A549 (cell line): Measurements from ENCODE around the gene TMEM145. TPM values are rescaled to one million over a fixed set of nuclear protein-coding genes. Genes with fewer than 3 reads are reported as not detected.
A peak's percentile ranks its signal among the peaks of the same experiment; 100 is the strongest.

ENCODE experiments used
- ATAC-seq, 2 experiments: fragments of 200-7000 bp in 1 of 2; fragments of >200 bp in 1 of 2; cut with Nextera tagmentation in 1 of 2; cut with Tn5 transposase in 1 of 2; 3 replicates each; pipeline versions ENCODE4 v1.8.0 to v1.9.1; 2018 to 2020; ENCODE audit warnings: mild to moderate bottlenecking in 1 of 2, moderate library complexity in 1 of 2
- CTCF ChIA-PET: fragments of 300-600 bp; sonication (Branson Sonifier 250); formaldehyde crosslinking; extraction: SDS; loops from one replicate; lab custom pipeline; 2021; ENCODE audit warnings: antibody characterized with exemption, inconsistent platforms; lab: Yijun Ruan, JAX
- POLR2A ChIA-PET: fragments of 350-600 bp; formaldehyde crosslinking; extraction: SDS; loops from one replicate; lab custom pipeline; 2021; ENCODE audit warnings: antibody characterized with exemption, inconsistent platforms; lab: Yijun Ruan, JAX
- DNase-seq, 2 experiments: peaks; one replicate each; pipeline versions ENCODE4 v3.0.0 to v3.0.0-alpha.2; 2011 to 2016; ENCODE audit warnings: low read depth in 1 of 2, low spot score in 1 of 2
- FAIRE-seq: peaks from 2 replicates; lab custom pipeline; 2011; peaks lifted over from hg19 to GRCh38; lab: Jason Lieb, UNC
- H3K27ac ChIP-seq, 2 experiments: fragments of >200 bp; sonication (Bioruptor Twin); formaldehyde crosslinking; 3 replicates each; pipeline ENCODE4 v1.5.1; 2016 to 2017
- H3K4me1 ChIP-seq: fragments of >200 bp; sonication (Bioruptor Twin); formaldehyde crosslinking; 3 replicates; pipeline ENCODE4 v1.6.1; 2016
- H3K4me2 ChIP-seq: fragments of >200 bp; sonication (Bioruptor Twin); formaldehyde crosslinking; 3 replicates; pipeline ENCODE4 v1.6.1; 2016
- H3K4me3 ChIP-seq: fragments of >200 bp; sonication (Bioruptor Twin); formaldehyde crosslinking; 3 replicates; pipeline ENCODE4 v1.5.1; 2016
- H3K9me3 ChIP-seq: fragments of >200 bp; sonication (Bioruptor Twin); formaldehyde crosslinking; 3 replicates; pipeline ENCODE4 v1.6.1; 2016
- CHD2 ChIP-seq: fragments of 150-350 bp; IDR thresholded peaks from 2 replicates; pipeline ENCODE4 v1.6.1; 2014; ENCODE audit warnings: low read length; ENCODE audit not compliant: partially characterized antibody
- CHD4 ChIP-seq: fragments of 200-600 bp; sonication (generic); IDR thresholded peaks from 2 replicates; pipeline ENCODE4 v1.6.1; 2016; ENCODE audit warnings: antibody characterized with exemption, mild to moderate bottlenecking, borderline replicate concordance
- EHF ChIP-seq: fragments of 250-450 bp; sonication (Bioruptor Pico); IDR thresholded peaks from 2 replicates; pipeline ENCODE4 v1.5.0; 2020; ENCODE audit warnings: mild to moderate bottlenecking
- GATA3 ChIP-seq: IDR thresholded peaks from 2 replicates; pipeline ENCODE4 v1.6.1; 2012; ENCODE audit warnings: borderline replicate concordance
- HDAC2 ChIP-seq: fragments of 200-600 bp; sonication (generic); IDR thresholded peaks from 2 replicates; pipeline ENCODE4 v1.6.1; 2016
- HEYL ChIP-seq: fragments of 250-450 bp; sonication (Bioruptor Pico); IDR thresholded peaks from 2 replicates; pipeline ENCODE4 v1.8.0; 2021; ENCODE audit warnings: mild to moderate bottlenecking, moderate library complexity
- JUN ChIP-seq, 2 experiments: fragments of >200 bp; sonication (Bioruptor Twin); formaldehyde crosslinking; IDR thresholded peaks; 2 replicates in 1 of 2; 3 replicates in 1 of 2; pipeline ENCODE4 v1.6.1; 2016 to 2017
- KDM1A ChIP-seq: fragments of 200-600 bp; sonication (generic); IDR thresholded peaks from 2 replicates; pipeline ENCODE4 v1.6.1; 2016; ENCODE audit warnings: low read depth, mild to moderate bottlenecking
- MYC ChIP-seq: IDR thresholded peaks from 2 replicates; pipeline ENCODE4 v1.6.1; 2012; ENCODE audit warnings: mild to moderate bottlenecking, inconsistent platforms, low read length, improper control_type of control experiment, borderline replicate concordance
- NFE2L2 ChIP-seq: fragments of 150-350 bp; conservative IDR thresholded peaks from 2 replicates; pipeline ENCODE4 v1.6.1; 2014; ENCODE audit warnings: low read length
- NR3C1 ChIP-seq: fragments of >200 bp; sonication (Bioruptor Twin); formaldehyde crosslinking; IDR thresholded peaks from 3 replicates; pipeline ENCODE4 v1.6.1; 2017
- POLR2A ChIP-seq: IDR thresholded peaks from 2 replicates; pipeline ENCODE4 v1.6.1; 2012; ENCODE audit warnings: mild to moderate bottlenecking, low read length
- RFX5 ChIP-seq: fragments of 450-650 bp; IDR thresholded peaks from 2 replicates; pipeline ENCODE4 v1.7.1; 2014; ENCODE audit warnings: antibody characterized with exemption, mild to moderate bottlenecking, moderate library complexity
- SMC3 ChIP-seq: fragments of >200 bp; sonication (Bioruptor Twin); formaldehyde crosslinking; IDR thresholded peaks from 3 replicates; pipeline ENCODE4 v1.6.1; 2018; ENCODE audit warnings: inconsistent platforms
- TP53 ChIP-seq: fragments of 250-450 bp; sonication (Bioruptor Pico); IDR thresholded peaks from 2 replicates; pipeline ENCODE4 v1.5.0; 2021; ENCODE audit warnings: mild to moderate bottlenecking, moderate library complexity
- ZFP36 ChIP-seq: fragments of 450-650 bp; IDR thresholded peaks from 2 replicates; pipeline ENCODE4 v1.6.1; 2014; ENCODE audit warnings: borderline replicate concordance; ENCODE audit not compliant: partially characterized antibody
- WGBS: methylation state at CpG from one replicate; pipeline ENCODE4 v1.1.6; 2017; ENCODE audit errors: missing lambda C conversion rate; 5-methylcytosine and 5-hydroxymethylcytosine counted together
- polyA plus RNA-seq, 4 experiments: library from polyadenylated mRNA; depleted of rRNA in 3 of 4; stranded (reverse); fragments of >200 nt; fragmentation: RNase III in 1 of 4; extraction: RNeasy Plus Mini Kit Qiagen cat#74134 plus additional on column Dnase treatment in 1 of 4; gene quantifications; 2 replicates in 3 of 4; 3 replicates in 1 of 4; pipeline ENCODE4 v1.2.3, GENCODE V29; 2011 to 2017
- TF ChIP-seq, protein P1 (sequence below): IDR thresholded peaks from 2 replicates; pipeline ENCODE4 v1.6.1; 2012
- TF ChIP-seq, protein P2 (sequence below): fragments of 450-650 bp; IDR thresholded peaks from 2 replicates; pipeline ENCODE4 v1.6.1; 2014; ENCODE audit warnings: antibody characterized with exemption
- TF ChIP-seq, protein P3 (sequence below): IDR thresholded peaks from 2 replicates; pipeline ENCODE4 v1.6.1; 2012
- TF ChIP-seq, protein P4 (sequence below): IDR thresholded peaks from 2 replicates; pipeline ENCODE4 v1.6.1; 2012; ENCODE audit warnings: low read depth, borderline replicate concordance
- TF ChIP-seq, protein P5 (sequence below): fragments of >200 bp; sonication (Bioruptor Twin); formaldehyde crosslinking; IDR thresholded peaks from 3 replicates; pipeline ENCODE4 v1.6.1; 2016

Gene TMEM145
- polyA plus RNA-seq, 2 of the 4 experiments (the other 2 are of a cell fraction): 0.71 to 3.6 TPM

DNA sequence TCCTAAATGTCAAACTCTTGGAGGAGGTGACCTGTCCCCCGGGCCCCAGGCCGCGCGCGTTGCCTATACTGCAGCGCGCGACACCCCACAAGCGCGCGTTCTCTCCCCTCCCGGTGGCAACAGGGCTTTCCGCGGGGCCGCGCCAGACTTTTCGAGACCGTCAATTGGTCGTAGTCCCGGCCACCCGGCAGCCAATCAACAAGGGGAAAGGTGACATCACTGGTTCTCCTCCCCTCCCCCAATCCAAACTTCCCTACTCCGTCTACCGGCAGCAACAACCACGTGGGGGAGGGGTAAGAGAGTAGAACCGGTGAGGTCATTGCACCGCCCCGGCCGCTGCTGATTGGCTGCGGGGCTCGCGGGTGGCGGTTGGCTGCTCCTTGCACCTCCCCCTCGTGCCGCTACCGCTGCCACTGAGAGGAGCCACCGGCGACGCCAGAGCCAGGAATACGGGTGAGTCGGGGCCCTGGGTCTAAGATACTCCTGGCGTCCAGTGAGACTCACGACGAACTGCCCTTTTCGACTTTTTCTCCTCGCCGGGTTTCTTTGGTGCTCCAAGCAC is 44.9 kb upstream of the TMEM145 start (continued):
- TF ChIP-seq HEYL: no peak
- TF ChIP-seq ZFP36: no peak
- TF ChIP-seq RFX5: peak; percentile 94
- TF ChIP-seq, protein P1, sequence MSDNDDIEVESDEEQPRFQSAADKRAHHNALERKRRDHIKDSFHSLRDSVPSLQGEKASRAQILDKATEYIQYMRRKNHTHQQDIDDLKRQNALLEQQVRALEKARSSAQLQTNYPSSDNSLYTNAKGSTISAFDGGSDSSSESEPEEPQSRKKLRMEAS: peak; percentile 95
- TF ChIP-seq NR3C1: no peak
- no peak; the same call in 2 of the 3 replicates for TF ChIP-seq SMC3
- TF ChIP-seq POLR2A: peak; percentile 58
- no peak for TF ChIP-seq NFE2L2
- TF ChIP-seq, protein P2, sequence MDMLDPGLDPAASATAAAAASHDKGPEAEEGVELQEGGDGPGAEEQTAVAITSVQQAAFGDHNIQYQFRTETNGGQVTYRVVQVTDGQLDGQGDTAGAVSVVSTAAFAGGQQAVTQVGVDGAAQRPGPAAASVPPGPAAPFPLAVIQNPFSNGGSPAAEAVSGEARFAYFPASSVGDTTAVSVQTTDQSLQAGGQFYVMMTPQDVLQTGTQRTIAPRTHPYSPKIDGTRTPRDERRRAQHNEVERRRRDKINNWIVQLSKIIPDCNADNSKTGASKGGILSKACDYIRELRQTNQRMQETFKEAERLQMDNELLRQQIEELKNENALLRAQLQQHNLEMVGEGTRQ: peak; percentile 92
- peak; percentile 79 to 96; a peak in 4 of 5 replicates for TF ChIP-seq JUN (IDR thresholded peaks at IDR 0.05)
- TF ChIP-seq EHF (CRISPR knock-in tag): no peak
- TF ChIP-seq MYC: peak; percentile 96
- peak; percentile 73; the same call in 1 of the 2 replicates for TF ChIP-seq GATA3

DNA sequence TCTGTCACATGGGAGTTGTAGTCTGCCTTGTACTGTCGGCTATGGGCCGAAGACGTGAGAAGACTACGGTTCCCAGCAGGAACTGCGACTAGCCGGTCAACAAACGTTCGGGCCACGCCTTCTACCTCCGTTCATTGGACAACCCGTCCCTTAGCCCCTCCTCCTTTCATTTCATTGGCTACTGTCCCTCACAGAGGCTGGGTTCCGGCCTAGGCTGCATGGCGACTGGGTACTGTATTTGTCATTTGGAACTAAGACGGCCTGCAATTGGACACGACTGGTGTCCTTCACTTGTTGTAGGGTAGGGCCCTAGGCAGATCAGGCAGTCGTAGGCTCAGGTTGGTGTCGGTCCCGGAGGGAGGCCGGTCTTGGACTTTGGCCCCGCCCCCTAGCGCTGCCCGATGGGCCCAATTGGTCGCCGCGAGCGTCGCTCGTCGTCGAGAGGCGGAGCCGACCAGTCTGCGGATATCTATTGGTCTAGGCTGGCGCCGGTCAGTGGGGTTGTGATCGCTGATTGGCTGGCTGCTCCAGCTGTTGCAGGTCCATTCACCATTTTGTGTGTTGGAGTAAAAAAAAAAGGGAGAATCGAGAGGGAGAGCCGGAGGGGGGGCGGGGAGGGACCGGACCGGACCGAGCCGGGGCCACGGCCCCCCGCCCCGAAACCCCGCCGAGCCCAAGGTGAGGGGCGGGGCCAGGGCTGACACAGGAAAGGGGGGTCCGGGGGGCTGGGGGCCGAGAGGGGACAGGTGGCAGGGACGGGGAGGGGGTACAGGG is 44.2 kb upstream of the TMEM145 start, which contains the start of gene CIC:
CIC (plus strand) TSS at position 549 of the 774 bp plus-strand sequence. CDS start 2,532 bp downstream, outside the sequence.
- no peaks in the 10 kb centered on the region for H3K9me3 ChIP-seq
- H3K4me3 ChIP-seq: peak within 1 kb of the TSS; percentile 58
- peak within 1 kb of the TSS; percentile 96 for H3K4me2 ChIP-seq
- H3K4me1 ChIP-seq: peaks cover 28% of the 10 kb centered on the region
- peak within 1 kb of the TSS; percentile 87 to 94 for H3K27ac ChIP-seq
- ATAC-seq: peak; percentile 80 to 93
- POLR2A ChIA-PET: interaction anchor here (1.0 to 2.8 kb wide), 4 partner anchors 11 to 33 kb away, joined by 5 to 18 read pairs (median 7); partner anchors contain the start of genes GSK3A and PRR19
- FAIRE-seq: peak; percentile 100
- TF ChIP-seq, protein P3, sequence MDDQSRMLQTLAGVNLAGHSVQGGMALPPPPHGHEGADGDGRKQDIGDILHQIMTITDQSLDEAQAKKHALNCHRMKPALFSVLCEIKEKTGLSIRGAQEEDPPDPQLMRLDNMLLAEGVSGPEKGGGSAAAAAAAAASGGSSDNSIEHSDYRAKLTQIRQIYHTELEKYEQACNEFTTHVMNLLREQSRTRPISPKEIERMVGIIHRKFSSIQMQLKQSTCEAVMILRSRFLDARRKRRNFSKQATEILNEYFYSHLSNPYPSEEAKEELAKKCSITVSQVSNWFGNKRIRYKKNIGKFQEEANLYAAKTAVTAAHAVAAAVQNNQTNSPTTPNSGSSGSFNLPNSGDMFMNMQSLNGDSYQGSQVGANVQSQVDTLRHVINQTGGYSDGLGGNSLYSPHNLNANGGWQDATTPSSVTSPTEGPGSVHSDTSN: peak; percentile 100
- TF ChIP-seq CHD2 (peak; percentile 62), MYC (no peak), RFX5 (peak; percentile 83; the same call in 1 of the 2 replicates), TP53 (CRISPR knock-in tag) (no peak), HDAC2 (no peak), KDM1A (no peak), CHD4 (no peak)
- TF ChIP-seq, protein P4, sequence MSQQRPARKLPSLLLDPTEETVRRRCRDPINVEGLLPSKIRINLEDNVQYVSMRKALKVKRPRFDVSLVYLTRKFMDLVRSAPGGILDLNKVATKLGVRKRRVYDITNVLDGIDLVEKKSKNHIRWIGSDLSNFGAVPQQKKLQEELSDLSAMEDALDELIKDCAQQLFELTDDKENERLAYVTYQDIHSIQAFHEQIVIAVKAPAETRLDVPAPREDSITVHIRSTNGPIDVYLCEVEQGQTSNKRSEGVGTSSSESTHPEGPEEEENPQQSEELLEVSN: peak; percentile 25; the same call in 1 of the 2 replicates
- TF ChIP-seq, protein P5, sequence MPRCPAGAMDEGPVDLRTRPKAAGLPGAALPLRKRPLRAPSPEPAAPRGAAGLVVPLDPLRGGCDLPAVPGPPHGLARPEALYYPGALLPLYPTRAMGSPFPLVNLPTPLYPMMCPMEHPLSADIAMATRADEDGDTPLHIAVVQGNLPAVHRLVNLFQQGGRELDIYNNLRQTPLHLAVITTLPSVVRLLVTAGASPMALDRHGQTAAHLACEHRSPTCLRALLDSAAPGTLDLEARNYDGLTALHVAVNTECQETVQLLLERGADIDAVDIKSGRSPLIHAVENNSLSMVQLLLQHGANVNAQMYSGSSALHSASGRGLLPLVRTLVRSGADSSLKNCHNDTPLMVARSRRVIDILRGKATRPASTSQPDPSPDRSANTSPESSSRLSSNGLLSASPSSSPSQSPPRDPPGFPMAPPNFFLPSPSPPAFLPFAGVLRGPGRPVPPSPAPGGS: no peak
- 1% methylated on average over 39 of the region's 52 CpGs for WGBS
- CTCF ChIA-PET: interaction anchor here (0.8 to 14.6 kb wide), 5 partner anchors 12 to 197 kb away, joined by 3 to 373 read pairs (median 21); partner anchors contain the start of gene GSK3A
- DNase-seq: peak; percentile 100
